NCI-H82 treated with DMSO at 0.1 percent for 48 hours (cell line): ENCODE results near the gene MAGI2.
"Not testable (repeated sequence)": the region's sequence is repeated elsewhere in the genome, so short reads cannot be mapped to it uniquely, and the experiment has no call there.

Experiments
- DNase-seq: peaks from one replicate; lab custom pipeline; 2025; ENCODE audit not compliant: unreplicated experiment; lab: John Stamatoyannopoulos, UW

Gene MAGI2

GRCh38 chr7:78585980-78586379 is 867.5 kb downstream of the MAGI2 start:
- no peak for DNase-seq

DNA sequence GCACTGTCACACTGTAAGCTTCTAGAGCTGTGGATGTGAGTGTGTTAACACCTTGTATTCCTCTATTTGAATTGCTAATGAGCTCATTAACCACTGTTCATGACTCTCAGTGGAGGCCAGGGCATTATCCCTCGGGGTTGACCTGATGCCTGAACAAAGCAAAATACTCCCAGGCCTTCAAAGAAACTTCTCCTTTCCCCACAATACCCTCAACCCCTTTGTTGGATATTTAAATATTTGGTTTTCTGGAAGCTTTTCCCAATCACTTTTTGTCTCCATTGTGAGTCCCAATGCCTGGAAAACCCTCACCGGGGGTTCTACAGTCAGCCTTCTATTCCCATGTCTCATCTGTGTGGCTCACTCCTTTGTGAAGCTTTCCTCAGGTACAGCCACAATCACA is 874.8 kb downstream of the MAGI2 start:
- no peak for DNase-seq

- not testable (repeated sequence) for DNase-seq
Observed at GRCh38 chr7:78577174-78577952, 876.1 kb downstream of the MAGI2 start.

DNA sequence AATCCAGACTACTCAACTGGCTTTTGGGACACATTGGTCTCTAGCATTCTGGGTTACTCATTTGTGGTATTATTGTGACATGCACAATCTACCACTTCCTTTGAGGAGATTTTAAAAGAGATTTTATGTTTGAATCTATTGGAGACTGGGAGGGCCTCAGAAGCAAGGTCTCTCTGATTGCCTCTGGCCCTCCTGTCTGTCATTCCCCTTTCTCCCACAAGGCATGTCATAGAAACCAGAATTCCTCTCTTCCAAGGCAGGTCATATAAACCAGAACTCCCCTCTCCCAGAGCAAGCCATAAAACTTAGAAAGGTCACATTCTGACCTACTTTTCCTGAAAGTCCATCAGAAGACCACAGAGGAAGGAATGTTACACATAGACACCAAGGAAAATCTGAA is 877.2 kb downstream of the MAGI2 start:
- no peak for DNase-seq

GRCh38 chr7:78571292-78571691 is 882.2 kb downstream of the MAGI2 start:
- DNase-seq = no peak

DNA sequence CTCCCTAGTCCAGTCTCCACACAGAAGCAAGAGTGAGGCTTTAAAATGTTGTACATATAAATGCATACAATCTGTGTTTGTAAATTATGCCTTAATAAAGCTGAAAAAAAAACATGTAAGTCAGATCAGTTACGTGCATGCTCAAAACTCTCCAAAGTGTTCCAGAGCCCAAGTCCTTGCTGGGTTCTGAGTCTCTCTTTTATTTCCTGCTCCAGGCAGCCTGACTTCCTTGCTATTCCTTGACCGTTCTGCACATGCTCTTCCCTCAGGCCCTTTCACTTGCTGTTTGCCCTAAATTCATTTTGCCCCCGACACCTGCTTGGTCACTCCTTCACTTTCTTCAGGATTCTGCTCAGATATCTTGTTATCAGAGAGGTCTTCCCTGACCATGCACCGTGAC is 884.8 kb downstream of the MAGI2 start:
- DNase-seq = no peak

- DNase-seq = no peak
Observed at GRCh38 chr7:78567836-78568235, 885.6 kb downstream of the MAGI2 start.

DNA sequence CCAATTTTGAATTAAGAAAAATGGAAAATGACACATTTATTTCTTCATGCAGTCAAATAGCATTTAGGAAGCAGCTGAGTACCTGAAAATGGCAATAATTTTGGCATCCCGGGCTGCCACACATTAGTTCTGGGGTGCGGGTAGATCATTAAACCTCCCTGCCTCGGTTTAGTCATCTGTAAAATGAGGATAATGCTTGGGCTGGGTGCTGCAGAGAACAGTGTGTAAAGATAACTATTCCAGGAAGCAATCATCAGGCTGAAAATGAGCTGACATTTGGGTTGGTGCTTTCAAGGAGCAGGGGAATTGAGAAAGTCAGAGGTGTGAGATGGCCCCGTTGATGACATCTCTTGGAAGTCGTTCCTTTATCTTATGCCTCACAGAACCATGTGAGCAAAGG is 887.7 kb downstream of the MAGI2 start:
- no peak for DNase-seq

DNA sequence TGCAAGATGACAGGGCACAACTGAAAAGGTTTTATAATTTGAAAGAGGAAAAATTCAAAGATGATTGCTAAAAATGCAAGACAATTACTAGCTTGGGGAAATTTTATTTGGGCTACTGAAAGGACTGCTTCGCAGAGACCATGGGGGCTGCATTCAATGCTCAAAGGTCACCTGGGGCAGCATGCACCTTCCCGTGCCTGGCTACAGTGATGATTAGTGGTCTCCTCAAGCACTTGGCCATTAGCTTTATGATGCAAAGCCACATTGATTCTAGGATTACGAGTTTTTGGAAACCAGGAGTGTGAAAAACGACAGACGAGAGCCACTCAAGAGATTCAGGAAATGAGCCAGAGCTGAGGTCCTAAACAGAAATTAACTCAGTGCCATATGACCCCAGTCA is 890.3 kb downstream of the MAGI2 start:
- DNase-seq = no peak

- DNase-seq = no peak
Observed at GRCh38 chr7:78562191-78562590, 891.3 kb downstream of the MAGI2 start.

DNA sequence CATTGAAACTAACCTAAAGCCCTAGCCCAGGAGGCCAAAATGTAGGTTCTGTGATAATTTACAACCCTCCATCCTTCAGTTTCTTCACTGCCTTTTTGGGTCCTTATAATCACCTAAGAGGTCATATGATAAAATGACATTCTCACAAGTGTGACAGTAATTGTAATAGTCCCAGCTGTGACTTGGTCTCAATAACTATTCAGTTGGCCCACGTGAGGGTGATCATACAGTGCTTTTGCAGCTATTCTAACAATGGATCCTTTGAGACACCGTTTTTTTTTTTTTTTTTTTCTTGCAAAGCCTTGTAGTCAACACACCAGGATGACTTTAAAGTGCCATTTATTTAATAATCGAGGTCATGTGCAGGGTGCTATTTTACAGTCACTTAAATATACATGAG is 894.9 kb downstream of the MAGI2 start:
- DNase-seq = no peak

DNA sequence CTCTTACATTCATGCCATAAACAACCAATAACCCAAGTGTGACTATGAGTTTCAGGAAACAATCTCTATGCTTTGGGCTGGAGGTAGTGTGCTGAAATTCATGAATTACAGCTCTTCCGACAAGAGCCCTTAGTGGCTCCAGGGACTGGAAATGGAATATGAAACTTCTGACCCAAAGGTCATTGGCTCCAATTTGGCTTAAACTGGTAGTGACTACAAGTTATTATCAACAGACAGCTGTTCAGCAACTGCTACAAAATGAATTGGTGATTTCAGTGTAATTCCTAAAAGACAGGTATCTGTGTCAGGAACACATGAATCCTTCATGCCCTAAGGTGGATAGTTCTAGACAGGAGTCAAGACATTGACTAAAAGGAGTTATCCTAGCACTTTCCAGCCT is 909.5 kb downstream of the MAGI2 start:
- no peak for DNase-seq

GRCh38 chr7:78542981-78543380 is 910.5 kb downstream of the MAGI2 start:
- DNase-seq = no peak

- DNase-seq = peak; percentile 33
Observed at GRCh38 chr7:78542541-78542940, 910.9 kb downstream of the MAGI2 start.

DNA sequence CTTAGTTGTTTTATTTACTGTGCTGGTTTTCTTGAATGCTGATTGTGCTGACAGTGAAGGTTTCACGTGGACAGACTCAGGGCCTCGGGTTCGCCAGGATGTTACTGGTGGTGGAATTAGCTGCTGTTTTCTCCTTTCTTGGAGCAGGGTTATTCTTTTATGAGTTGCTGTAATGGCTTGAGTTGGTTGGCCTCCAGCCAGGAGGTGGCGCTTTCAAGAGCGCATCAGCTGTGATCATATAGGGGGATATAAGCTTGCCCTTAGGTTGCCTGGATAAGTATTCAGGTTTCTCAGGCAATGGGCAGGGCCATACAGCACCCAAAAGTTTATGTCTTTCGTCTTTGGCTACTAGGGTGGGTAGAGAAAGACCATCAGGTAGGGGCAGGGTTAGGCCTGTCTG is 913.6 kb downstream of the MAGI2 start:
- no peak for DNase-seq

- no peak for DNase-seq
Observed at GRCh38 chr7:78535655-78536054, 917.8 kb downstream of the MAGI2 start.

GRCh38 chr7:78530351-78530750 is 923.1 kb downstream of the MAGI2 start:
- no peak for DNase-seq

DNA sequence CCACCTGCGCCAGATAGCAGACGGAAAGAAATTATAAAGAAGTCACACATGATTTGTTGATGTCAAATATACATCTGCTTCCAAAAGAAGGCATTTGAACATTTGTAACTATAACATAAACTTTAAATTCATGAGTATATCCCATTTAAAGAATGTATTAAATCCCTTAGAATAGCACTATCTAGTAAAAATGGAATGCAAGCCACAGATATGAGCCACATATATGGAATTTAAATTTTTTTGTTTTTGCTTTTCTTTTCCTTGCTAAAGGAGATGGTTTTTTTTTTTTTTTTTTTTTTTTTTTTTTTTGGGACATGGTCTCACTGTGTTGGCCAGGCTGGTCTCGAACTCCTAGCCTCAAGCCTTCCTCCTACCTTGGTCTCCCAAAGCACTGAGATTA is 924.1 kb downstream of the MAGI2 start:
- no peak for DNase-seq

DNA sequence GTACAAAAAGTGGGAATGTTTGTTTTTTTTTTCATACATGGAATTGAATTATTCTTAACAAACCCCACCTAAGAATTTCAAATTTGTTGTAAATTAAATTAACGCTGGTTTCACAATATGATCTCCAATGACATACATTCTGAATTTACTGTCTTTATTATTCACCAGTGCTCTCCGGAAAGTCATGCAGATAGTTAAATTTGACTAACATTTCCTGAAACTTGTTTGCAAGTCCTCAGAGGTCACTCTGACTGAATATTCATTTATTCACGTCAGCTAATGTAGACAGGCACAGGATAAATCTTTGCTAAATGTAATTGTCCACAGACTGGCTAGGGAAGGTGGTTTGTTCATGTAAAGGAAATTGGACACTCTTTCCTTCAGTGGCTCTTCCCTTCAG is 924.5 kb downstream of the MAGI2 start:
- DNase-seq = no peak

- DNase-seq = no peak
Observed at GRCh38 chr7:78523930-78524329, 929.5 kb downstream of the MAGI2 start.

GRCh38 chr7:78521961-78522360 is 931.5 kb downstream of the MAGI2 start:
- DNase-seq = no peak

GRCh38 chr7:78516450-78516849 is 937.0 kb downstream of the MAGI2 start:
- no peak for DNase-seq

GRCh38 chr7:78514634-78515033 is 938.8 kb downstream of the MAGI2 start:
- no peak for DNase-seq
